Ascending aorta (tissue), 2 donors: ENCODE results near the gene TRAPPC11. TPM values are rescaled to one million over a fixed set of nuclear protein-coding genes. Genes with fewer than 3 reads are reported as not detected.
"Not testable (repeated sequence)": the region's sequence is repeated elsewhere in the genome, so short reads cannot be mapped to it uniquely, and the experiment has no call there.

Experiments used
- DNase-seq, 2 donors: peaks; one replicate each; pipeline ENCODE4 v3.0.0-alpha.2; 2019; ENCODE audit warnings: low spot score in 2 of 2
- H3K27ac ChIP-seq, 2 donors: fragments of 200-600 bp; sonication (generic); one replicate each; pipeline ENCODE4 v1.5.1; 2016 to 2017; ENCODE audit warnings: mild to moderate bottlenecking in 1 of 2
- H3K27me3 ChIP-seq: fragments of 200-600 bp; sonication (generic); one replicate; pipeline ENCODE4 v1.5.1; 2017
- H3K36me3 ChIP-seq, 2 donors: fragments of 200-600 bp; sonication (generic); one replicate each; pipeline ENCODE4 v1.5.1; 2016
- H3K4me1 ChIP-seq, 2 donors: fragments of 200-600 bp; sonication (generic); one replicate each; pipeline ENCODE4 v1.5.1; 2016 to 2017; ENCODE audit warnings: mild to moderate bottlenecking in 1 of 2
- H3K4me3 ChIP-seq, 2 donors: fragments of 200-600 bp; sonication (generic); one replicate each; pipeline ENCODE4 v1.5.1; 2016 to 2017; ENCODE audit warnings: mild to moderate bottlenecking in 1 of 2
- H3K9me3 ChIP-seq, 2 donors: fragments of 200-600 bp; sonication (generic); one replicate each; pipeline ENCODE4 v1.5.1; 2016
- CTCF ChIP-seq, 3 experiments: fragments of 200-600 bp in 2 of 3; fragments of 450-650 bp in 1 of 3; sonication (generic) in 2 of 3; IDR thresholded peaks; one replicate each; pipeline ENCODE4 v1.5.1; 2016 to 2019; ENCODE audit warnings: antibody characterized with exemption in 3 of 3, mild to moderate bottlenecking in 1 of 3, moderate library complexity in 1 of 3
- intact Hi-C: fragments of 100-400 bp; cut with DNase I; formaldehyde crosslinking; loops from one replicate; pipeline ENCODE4 v1.15.1; 2023
- total RNA-seq: library from RNA; depleted of rRNA; stranded (reverse); fragments of >200 nt; gene quantifications from one replicate; pipeline ENCODE4 v1.1.0, GENCODE V29; 2016

TRAPPC11 gene
- total RNA-seq, 1 donor from 2014 or later, result 124 TPM

GRCh38 chr4:183617075-183617474, 42.0 kb upstream of the TRAPPC11 start:
- DNase-seq, result no peak
- intact Hi-C loops, result no loop called here
- no peaks in the 10 kb centered on the region for H3K4me1 ChIP-seq
- no peaks in the 10 kb centered on the region for H3K9me3 ChIP-seq
- no peak overlapping the region for H3K27ac ChIP-seq
- no peaks in the 10 kb centered on the region for H3K36me3 ChIP-seq
- H3K4me3 ChIP-seq, result no peak overlapping the region
- no peak for TF ChIP-seq CTCF (IDR thresholded peaks at IDR 0.05)
- no peaks in the 10 kb centered on the region for H3K27me3 ChIP-seq

- no peak for TF ChIP-seq CTCF (IDR thresholded peaks at IDR 0.05)
- H3K4me1 ChIP-seq, result no peaks in the 10 kb centered on the region
- intact Hi-C loops, result no loop called here
- H3K36me3 ChIP-seq, result no peaks in the 10 kb centered on the region
- no peaks in the 10 kb centered on the region for H3K27me3 ChIP-seq
- no peak overlapping the region for H3K27ac ChIP-seq
- no peak for DNase-seq
- H3K9me3 ChIP-seq, result no peaks in the 10 kb centered on the region
- no peak overlapping the region for H3K4me3 ChIP-seq
Observed at GRCh38 chr4:183618681-183619080, 40.4 kb upstream of the TRAPPC11 start.

- no peak overlapping the region for H3K27ac ChIP-seq
- H3K4me3 ChIP-seq, result no peak overlapping the region
- H3K4me1 ChIP-seq, result no peaks in the 10 kb centered on the region
- DNase-seq, result no peak
- no peaks in the 10 kb centered on the region for H3K36me3 ChIP-seq
- no peaks in the 10 kb centered on the region for H3K9me3 ChIP-seq
- TF ChIP-seq CTCF (IDR thresholded peaks at IDR 0.05), result no peak
- intact Hi-C loops, result no loop called here
- H3K27me3 ChIP-seq, result no peaks in the 10 kb centered on the region
Observed at GRCh38 chr4:183620421-183620820, 38.7 kb upstream of the TRAPPC11 start.

- Histone ChIP-seq H3K27me3 (no peaks in the 10 kb centered on the region), H3K27ac (no peak overlapping the region), H3K4me1 (no peaks in the 10 kb centered on the region), H3K36me3 (no peaks in the 10 kb centered on the region), H3K9me3 (no peaks in the 10 kb centered on the region), H3K4me3 (no peak overlapping the region)
- no peak for TF ChIP-seq CTCF (IDR thresholded peaks at IDR 0.05)
- intact Hi-C loops, result no loop called here
- DNase-seq, result no peak
Observed at GRCh38 chr4:183621875-183622274, 37.2 kb upstream of the TRAPPC11 start.

- intact Hi-C loops, result no loop called here
- TF ChIP-seq CTCF (IDR thresholded peaks at IDR 0.05), result no peak
Observed at GRCh38 chr4:183624548-183624947, 34.5 kb upstream of the TRAPPC11 start.

GRCh38 chr4:183626168-183626567, 32.9 kb upstream of the TRAPPC11 start:
- H3K4me3 ChIP-seq, result no peak overlapping the region
- intact Hi-C loops, result no loop called here
- H3K4me1 ChIP-seq, result no peaks in the 10 kb centered on the region
- H3K36me3 ChIP-seq, result no peaks in the 10 kb centered on the region
- no peak for TF ChIP-seq CTCF (IDR thresholded peaks at IDR 0.05)
- no peak overlapping the region for H3K27ac ChIP-seq
- no peaks in the 10 kb centered on the region for H3K9me3 ChIP-seq
- DNase-seq, result no peak
- H3K27me3 ChIP-seq, result no peaks in the 10 kb centered on the region

More at GRCh38 chr4:183624548-183624947, 34.5 kb upstream of the TRAPPC11 start:
- DNase-seq, result no peak
- H3K27me3 ChIP-seq, result no peaks in the 10 kb centered on the region
- no peaks in the 10 kb centered on the region for H3K36me3 ChIP-seq
- no peaks in the 10 kb centered on the region for H3K4me1 ChIP-seq
- no peaks in the 10 kb centered on the region for H3K9me3 ChIP-seq
- no peak overlapping the region for H3K27ac ChIP-seq
- H3K4me3 ChIP-seq, result no peak overlapping the region

- H3K4me3 ChIP-seq, H3K27ac ChIP-seq, H3K27me3 ChIP-seq, H3K9me3 ChIP-seq, intact Hi-C loops, DNase-seq, H3K36me3 ChIP-seq, H3K4me1 ChIP-seq: not testable (repeated sequence)
Observed at GRCh38 chr4:183627286-183627685, 31.8 kb upstream of the TRAPPC11 start.
